GM19328 (cell line): ENCODE results near the gene ADIPOR2.
"Not testable (repeated sequence)": the region's sequence is repeated elsewhere in the genome, so short reads cannot be mapped to it uniquely, and the experiment has no call there.

ENCODE experiments used
- ATAC-seq: cut with Tn5 transposase; IDR thresholded peaks from one replicate; pipeline ENCODE4 v1.9.1; 2021; ENCODE audit warnings: mild to moderate bottlenecking, moderate library complexity; ENCODE audit not compliant: unreplicated experiment

ADIPOR2 gene

GRCh38 chr12:1810201-1810930 is 119.5 kb downstream of the ADIPOR2 start:
- no peak for ATAC-seq

- ATAC-seq, result no peak
Measured at GRCh38 chr12:1810931-1811280, 120.0 kb downstream of the ADIPOR2 start.

GRCh38 chr12:1811281-1811947 is 120.5 kb downstream of the ADIPOR2 start:
- no peak for ATAC-seq

- no peak for ATAC-seq
Measured at GRCh38 chr12:1811948-1812291, 121.0 kb downstream of the ADIPOR2 start.

GRCh38 chr12:1812650-1813302 is 121.9 kb downstream of the ADIPOR2 start:
- ATAC-seq, result no peak

- ATAC-seq, result no peak
Measured at GRCh38 chr12:1814266-1814665, 123.4 kb downstream of the ADIPOR2 start.

- no peak for ATAC-seq
Measured at GRCh38 chr12:1815108-1815507, 124.2 kb downstream of the ADIPOR2 start.

- no peak for ATAC-seq
Measured at GRCh38 chr12:1815814-1816729, 125.2 kb downstream of the ADIPOR2 start.

- ATAC-seq, result no peak
Measured at GRCh38 chr12:1816730-1817348, 126.0 kb downstream of the ADIPOR2 start.

GRCh38 chr12:1817928-1818327 is 127.1 kb downstream of the ADIPOR2 start:
- not testable (repeated sequence) for ATAC-seq

- no peak for ATAC-seq
Measured at GRCh38 chr12:1819050-1819449, 128.2 kb downstream of the ADIPOR2 start.

- no peak for ATAC-seq
Measured at GRCh38 chr12:1819571-1819970, 128.7 kb downstream of the ADIPOR2 start.

GRCh38 chr12:1820191-1820895 is 129.5 kb downstream of the ADIPOR2 start, which contains the start of gene LRTM2:
Gene LRTM2 (plus strand): TSS chr12:1820565. CDS start chr12:1828149, 7,584 bp downstream.
- ATAC-seq, result no peak

GRCh38 chr12:1820896-1821291 is 130.0 kb downstream of the ADIPOR2 start:
- no peak for ATAC-seq

- ATAC-seq, result no peak
Measured at GRCh38 chr12:1821805-1822204, 130.9 kb downstream of the ADIPOR2 start.

GRCh38 chr12:1822699-1823098 is 131.8 kb downstream of the ADIPOR2 start:
- ATAC-seq, result no peak

GRCh38 chr12:1823237-1823636 is 132.4 kb downstream of the ADIPOR2 start:
- no peak for ATAC-seq

GRCh38 chr12:1825382-1826102 is 134.7 kb downstream of the ADIPOR2 start:
- ATAC-seq, result no peak

GRCh38 chr12:1826401-1826800 is 135.5 kb downstream of the ADIPOR2 start:
- ATAC-seq, result no peak
